Endothelial cell of umbilical vein (primary cell): ENCODE data around the gene IGBP1.

Source experiments
- POLR2A ChIP-seq: IDR thresholded peaks from 2 replicates; pipeline ENCODE4 v1.6.1; 2012; ENCODE audit warnings: low read depth, mild to moderate bottlenecking, control low read depth, low read length
- TF ChIP-seq, protein P1 (sequence below), 2 donors: IDR thresholded peaks; 1 replicate in 1 of 2; 2 replicates in 1 of 2; pipeline ENCODE4 v1.5.1; 2011; ENCODE audit warnings: low read length in 2 of 2, mild to moderate bottlenecking in 2 of 2, moderate library complexity in 2 of 2, control low read depth in 1 of 2, inconsistent platforms in 1 of 2, low read depth in 1 of 2; ENCODE audit not compliant: insufficient read depth in 1 of 2; ENCODE audit errors: extremely low read depth in 1 of 2

GRCh38 chrX:70169281-70169680 is 36.0 kb downstream of the IGBP1 start:
- TF ChIP-seq, protein P1, sequence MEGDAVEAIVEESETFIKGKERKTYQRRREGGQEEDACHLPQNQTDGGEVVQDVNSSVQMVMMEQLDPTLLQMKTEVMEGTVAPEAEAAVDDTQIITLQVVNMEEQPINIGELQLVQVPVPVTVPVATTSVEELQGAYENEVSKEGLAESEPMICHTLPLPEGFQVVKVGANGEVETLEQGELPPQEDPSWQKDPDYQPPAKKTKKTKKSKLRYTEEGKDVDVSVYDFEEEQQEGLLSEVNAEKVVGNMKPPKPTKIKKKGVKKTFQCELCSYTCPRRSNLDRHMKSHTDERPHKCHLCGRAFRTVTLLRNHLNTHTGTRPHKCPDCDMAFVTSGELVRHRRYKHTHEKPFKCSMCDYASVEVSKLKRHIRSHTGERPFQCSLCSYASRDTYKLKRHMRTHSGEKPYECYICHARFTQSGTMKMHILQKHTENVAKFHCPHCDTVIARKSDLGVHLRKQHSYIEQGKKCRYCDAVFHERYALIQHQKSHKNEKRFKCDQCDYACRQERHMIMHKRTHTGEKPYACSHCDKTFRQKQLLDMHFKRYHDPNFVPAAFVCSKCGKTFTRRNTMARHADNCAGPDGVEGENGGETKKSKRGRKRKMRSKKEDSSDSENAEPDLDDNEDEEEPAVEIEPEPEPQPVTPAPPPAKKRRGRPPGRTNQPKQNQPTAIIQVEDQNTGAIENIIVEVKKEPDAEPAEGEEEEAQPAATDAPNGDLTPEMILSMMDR (IDR thresholded peaks at IDR 0.05; ENCODE audit: extremely low read depth in 1 of 2, insufficient read depth in 1 of 2, low read depth in 1 of 2, low read length in 2 of 2), result no peak
- no peak for TF ChIP-seq POLR2A
